ENCODE data around the gene FCRL4. TPM values are rescaled to one million over a fixed set of nuclear protein-coding genes. Genes with fewer than 3 reads are reported as not detected.

FCRL4 gene
- total RNA-seq, 1 experiment from 2014 or later, result not detected

GRCh38 chr1:157580828-157581210, 17.1 kb downstream of the FCRL4 start:
- CTCF ChIA-PET, result interaction anchor here (0.8 to 2.5 kb wide), 17 partner anchors 8 to 544 kb away, joined by 3 to 22 read pairs (median 5); no protein-coding TSS in a partner anchor
- H3K9me2 ChIP-seq (ENCODE audit: insufficient read depth), result no peaks in the 10 kb centered on the region
- POLR2A ChIA-PET, result no interaction called here
- no peak overlapping the region for H3K27ac ChIP-seq (ENCODE audit: low read depth, low read length)
- H3K9me3 ChIP-seq (ENCODE audit: control insufficient read depth in 1 of 2, insufficient read depth in 1 of 2, low read depth in 1 of 2, low read length in 2 of 2), result no peaks in the 10 kb centered on the region
- no peak for TF ChIP-seq CEBPB (IDR thresholded peaks at IDR 0.05; ENCODE audit: low read depth)
- no peak for TF ChIP-seq RAD21 (IDR thresholded peaks at IDR 0.05; ENCODE audit: low read depth)
- no peak for TF ChIP-seq ZBTB33 (IDR thresholded peaks at IDR 0.05; ENCODE audit: extremely low read depth, insufficient replicate concordance, low read length)
- no peak for TF ChIP-seq MAX (IDR thresholded peaks at IDR 0.05)
- TF ChIP-seq YY1 (IDR thresholded peaks at IDR 0.05; ENCODE audit: extremely low read depth, insufficient replicate concordance, low read depth, low read length), result no peak
- intact Hi-C loops (cut with micrococcal nuclease), result loop anchor here (2.0 to 10.0 kb wide), 3 partner anchors 110 to 544 kb away; a partner anchor contains a TSS
- no TSS peak for BruUV-seq (replicated peaks)
- H3K27me3 ChIP-seq (ENCODE audit: insufficient read depth, low read length), result peaks cover 24% of the 10 kb centered on the region
- RAD21 ChIA-PET (ENCODE audit: low non-redundant PET in 1 of 2, low total read pairs in 2 of 2, uncharacterized antibody in 2 of 2, unreplicated experiment in 2 of 2), result interaction anchor here (1.0 to 1.8 kb wide), 2 partner anchors 110 to 544 kb away, joined by 3 to 6 read pairs; no protein-coding TSS in a partner anchor
- no peaks in the 10 kb centered on the region for H3K79me2 ChIP-seq (ENCODE audit: insufficient read depth, low read length)
- no peak overlapping the region for H3K4me2 ChIP-seq (ENCODE audit: low read length)
- H3K4me1 ChIP-seq (ENCODE audit: control insufficient read depth in 1 of 2, insufficient read depth in 2 of 2, low read length in 2 of 2), result no peaks in the 10 kb centered on the region
- H3K9ac ChIP-seq (ENCODE audit: low read length), result no peak overlapping the region
- ATAC-seq (no peak), DNase-seq (ENCODE audit: low read depth, low spot score) (no peak)
- no peaks in the 10 kb centered on the region for H4K20me1 ChIP-seq (ENCODE audit: insufficient read depth)
- H2AFZ ChIP-seq (ENCODE audit: low read depth, low read length, poor library complexity, severe bottlenecking), result no peak overlapping the region
- no peaks in the 10 kb centered on the region for H3K36me3 ChIP-seq (ENCODE audit: control insufficient read depth in 1 of 2, insufficient read depth in 2 of 2, low read length in 2 of 2)
- no peak overlapping the region for H3K4me3 ChIP-seq (replicated peaks in 1 of 2; ENCODE audit: low read depth in 1 of 2, low read length in 2 of 2)
